IPS-18c (cell line): ENCODE data around the gene UBAC1.

ENCODE experiments used
- H3K4me3 ChIP-seq: 2 replicates; pipeline ENCODE4 v1.7.0; 2013; ENCODE audit warnings: low read depth, mild to moderate bottlenecking, low read length, moderate library complexity; ENCODE audit not compliant: insufficient read depth
- H3K9me3 ChIP-seq: one replicate; pipeline ENCODE4 v1.6.1; 2013; ENCODE audit warnings: mild to moderate bottlenecking, low read length, moderate library complexity; ENCODE audit not compliant: control insufficient read depth, insufficient read depth

UBAC1 gene

GRCh38 chr9:135888126-135888765, 72.9 kb downstream of the UBAC1 start:
- Histone ChIP-seq H3K4me3 (no peak overlapping the region), H3K9me3 (no peaks in the 10 kb centered on the region)

- Histone ChIP-seq H3K4me3 (no peak overlapping the region), H3K9me3 (no peaks in the 10 kb centered on the region)
Observed at GRCh38 chr9:135887585-135888050, 73.6 kb downstream of the UBAC1 start.

- H3K9me3 ChIP-seq = no peaks in the 10 kb centered on the region
- no peak overlapping the region for H3K4me3 ChIP-seq
Observed at GRCh38 chr9:135887021-135887507, 74.1 kb downstream of the UBAC1 start.

GRCh38 chr9:135886147-135886981, 74.8 kb downstream of the UBAC1 start:
- Histone ChIP-seq H3K9me3 (no peaks in the 10 kb centered on the region), H3K4me3 (no peak overlapping the region)

- H3K4me3 ChIP-seq = no peak overlapping the region
- no peaks in the 10 kb centered on the region for H3K9me3 ChIP-seq
Observed at GRCh38 chr9:135885100-135885853, 75.9 kb downstream of the UBAC1 start.

GRCh38 chr9:135884328-135885035, 76.7 kb downstream of the UBAC1 start:
- H3K4me3 ChIP-seq = no peak overlapping the region

GRCh38 chr9:135883410-135884089, 77.6 kb downstream of the UBAC1 start:
- Histone ChIP-seq H3K9me3 (no peaks in the 10 kb centered on the region), H3K4me3 (no peak overlapping the region)

More at GRCh38 chr9:135884328-135885035, 76.7 kb downstream of the UBAC1 start:
- H3K9me3 ChIP-seq = no peaks in the 10 kb centered on the region
